Activated CD8-positive, alpha-beta T cell treated with anti-CD3 and anti-CD28 coated beads, Interleukin-2, amount 10 ng/mL, durations not matched to agents 7 days and 5 days (primary cell): ENCODE measurements around the gene IL1R1. TPM values are rescaled to one million over a fixed set of nuclear protein-coding genes. Genes with fewer than 3 reads are reported as not detected.
"Not testable (repeated sequence)": the region's sequence is repeated elsewhere in the genome, so short reads cannot be mapped to it uniquely, and the experiment has no call there.

Experiments
- ATAC-seq: fragments of 150-1000 bp; cut with Tn5 transposase; one replicate; pipeline ENCODE4 v1.10.0; 2021; ENCODE audit warnings: moderate library complexity
- CTCF ChIA-PET: fragments of 350-600 bp; sonication (Branson Sonifier 250); formaldehyde crosslinking; loops from one replicate; lab custom pipeline; 2021; ENCODE audit warnings: antibody characterized with exemption; lab: Charles Lee
- POLR2A ChIA-PET: fragments of 350-600 bp; sonication (Branson Sonifier 250); formaldehyde crosslinking; loops from one replicate; lab custom pipeline; 2021; ENCODE audit warnings: antibody characterized with exemption; lab: Charles Lee
- DNase-seq: peaks from one replicate; pipeline ENCODE4 v3.0.0-alpha.2; 2020
- H3K27ac Mint-ChIP-seq: one replicate; pipeline ENCODE4 v1.8.0; 2021; ENCODE audit warnings: mild to moderate bottlenecking, mixed read lengths
- H3K27me3 Mint-ChIP-seq: one replicate; pipeline ENCODE4 v1.8.0; 2021; ENCODE audit warnings: low read depth, mixed read lengths
- H3K36me3 Mint-ChIP-seq: one replicate; pipeline ENCODE4 v1.8.0; 2021; ENCODE audit warnings: low read depth, mixed read lengths
- H3K4me1 Mint-ChIP-seq: one replicate; pipeline ENCODE4 v1.8.0; 2021; ENCODE audit warnings: low read depth, mixed read lengths
- H3K4me3 Mint-ChIP-seq: one replicate; pipeline ENCODE4 v1.8.0; 2021; ENCODE audit warnings: mild to moderate bottlenecking, mixed read lengths
- H3K9me3 Mint-ChIP-seq: one replicate; pipeline ENCODE4 v1.8.0; 2022; ENCODE audit warnings: mixed read lengths; ENCODE audit not compliant: insufficient read depth
- total RNA-seq, 2 experiments: library from RNA; stranded (reverse); gene quantifications; one replicate each; pipeline ENCODE4 v1.2.3, GENCODE V29; 2021

IL1R1 gene
- total RNA-seq, 2 experiments from 2014 or later = not detected

GRCh38 chr2:102102636-102102948 lies 40.0 kb upstream of the IL1R1 start:
- Mint-ChIP-seq H3K27me3 (peaks cover 16% of the 10 kb centered on the region), H3K4me1 (peaks cover 16% of the 10 kb centered on the region)
- H3K9me3 Mint-ChIP-seq, CTCF ChIA-PET, POLR2A ChIA-PET, H3K36me3 Mint-ChIP-seq, DNase-seq, H3K27ac Mint-ChIP-seq, ATAC-seq, H3K4me3 Mint-ChIP-seq: not testable (repeated sequence)

- H3K27ac Mint-ChIP-seq = no peak overlapping the region
- H3K36me3 Mint-ChIP-seq = peaks cover 2% of the 10 kb centered on the region
- DNase-seq = no peak
- no peaks in the 10 kb centered on the region for H3K9me3 Mint-ChIP-seq
- CTCF ChIA-PET = interaction anchor here (1.3 kb wide), 1 partner anchor 138 kb away, joined by 11 read pairs; no protein-coding TSS in a partner anchor
- no peak overlapping the region for H3K4me3 Mint-ChIP-seq
- H3K4me1 Mint-ChIP-seq = peaks cover 16% of the 10 kb centered on the region
- no peak for ATAC-seq
- H3K27me3 Mint-ChIP-seq = peaks cover 17% of the 10 kb centered on the region
- POLR2A ChIA-PET = interaction anchor here (0.7 kb wide), 1 partner anchor 21 kb away, joined by 3 read pairs; no protein-coding TSS in a partner anchor
These were observed 39.3 kb upstream of the IL1R1 start for GRCh38 chr2:102103284-102103683.

GRCh38 chr2:102103992-102104871 lies 38.3 kb upstream of the IL1R1 start:
- H3K4me1 Mint-ChIP-seq = peaks cover 16% of the 10 kb centered on the region
- H3K36me3 Mint-ChIP-seq = peaks cover 2% of the 10 kb centered on the region
- no peaks in the 10 kb centered on the region for H3K9me3 Mint-ChIP-seq
- ChIA-PET CTCF (interaction anchor here (1.3 kb wide), 2 partner anchors 98 to 137 kb away, joined by 5 to 11 read pairs; no protein-coding TSS in a partner anchor), POLR2A (interaction anchor here (0.7 kb wide), 1 partner anchor 20 kb away, joined by 3 read pairs; no protein-coding TSS in a partner anchor)
- ATAC-seq (peak; percentile 27), DNase-seq (peak; percentile 31)
- peak overlapping the region; percentile 47 for H3K4me3 Mint-ChIP-seq
- H3K27me3 Mint-ChIP-seq = peaks cover 19% of the 10 kb centered on the region
- no peak overlapping the region for H3K27ac Mint-ChIP-seq

- Mint-ChIP-seq H3K4me1 (peaks cover 7% of the 10 kb centered on the region), H3K36me3 (peaks cover 2% of the 10 kb centered on the region), H3K27ac (no peak overlapping the region), H3K27me3 (peaks cover 19% of the 10 kb centered on the region), H3K4me3 (no peak overlapping the region), H3K9me3 (no peaks in the 10 kb centered on the region)
- ATAC-seq (no peak), DNase-seq (no peak)
- CTCF ChIA-PET = no interaction called here
- POLR2A ChIA-PET = no interaction called here
These were observed 36.4 kb upstream of the IL1R1 start for GRCh38 chr2:102106133-102106556.

GRCh38 chr2:102106813-102107740 lies 35.5 kb upstream of the IL1R1 start:
- DNase-seq, POLR2A ChIA-PET, CTCF ChIA-PET, H3K36me3 Mint-ChIP-seq, H3K4me1 Mint-ChIP-seq, ATAC-seq, H3K27ac Mint-ChIP-seq, H3K9me3 Mint-ChIP-seq, H3K4me3 Mint-ChIP-seq: not testable (repeated sequence)
- H3K27me3 Mint-ChIP-seq = peaks cover 16% of the 10 kb centered on the region

GRCh38 chr2:102107741-102108070 lies 34.8 kb upstream of the IL1R1 start:
- Mint-ChIP-seq H3K9me3 (no peaks in the 10 kb centered on the region), H3K27me3 (peaks cover 15% of the 10 kb centered on the region), H3K36me3 (peaks cover under 1% of the 10 kb centered on the region), H3K4me3 (no peak overlapping the region), H3K27ac (no peak overlapping the region), H3K4me1 (peaks cover 10% of the 10 kb centered on the region)
- CTCF ChIA-PET = interaction anchor here (1.3 kb wide), 1 partner anchor 336 kb away, joined by 3 read pairs; no protein-coding TSS in a partner anchor
- ATAC-seq (no peak), DNase-seq (no peak)
- POLR2A ChIA-PET = no interaction called here

GRCh38 chr2:102109016-102109415 lies 33.5 kb upstream of the IL1R1 start:
- DNase-seq (no peak), ATAC-seq (no peak)
- Mint-ChIP-seq H3K4me1 (peaks cover 10% of the 10 kb centered on the region), H3K36me3 (no peaks in the 10 kb centered on the region), H3K9me3 (no peaks in the 10 kb centered on the region), H3K27ac (no peak overlapping the region), H3K4me3 (no peak overlapping the region), H3K27me3 (peaks cover 11% of the 10 kb centered on the region)
- CTCF ChIA-PET = interaction anchor here (0.9 to 1.3 kb wide), 2 partner anchors 103 to 334 kb away, joined by 3 read pairs; no protein-coding TSS in a partner anchor
- POLR2A ChIA-PET = no interaction called here

- ATAC-seq = no peak
- no peak overlapping the region for H3K4me3 Mint-ChIP-seq
- POLR2A ChIA-PET = no interaction called here
- peaks cover 7% of the 10 kb centered on the region for H3K27me3 Mint-ChIP-seq
- H3K36me3 Mint-ChIP-seq = no peaks in the 10 kb centered on the region
- no peaks in the 10 kb centered on the region for H3K9me3 Mint-ChIP-seq
- CTCF ChIA-PET = no interaction called here
- H3K27ac Mint-ChIP-seq = no peak overlapping the region
- DNase-seq = no peak
- H3K4me1 Mint-ChIP-seq = peaks cover 2% of the 10 kb centered on the region
These were observed 32.4 kb upstream of the IL1R1 start for GRCh38 chr2:102110171-102110570.

GRCh38 chr2:102110596-102111334 lies 31.8 kb upstream of the IL1R1 start:
- H3K36me3 Mint-ChIP-seq = no peaks in the 10 kb centered on the region
- H3K4me3 Mint-ChIP-seq = no peak overlapping the region
- DNase-seq = no peak
- CTCF ChIA-PET = no interaction called here
- H3K4me1 Mint-ChIP-seq = peaks cover 2% of the 10 kb centered on the region
- no peak for ATAC-seq
- H3K27ac Mint-ChIP-seq = no peak overlapping the region
- peaks cover 10% of the 10 kb centered on the region for H3K27me3 Mint-ChIP-seq
- POLR2A ChIA-PET = no interaction called here
- H3K9me3 Mint-ChIP-seq = no peaks in the 10 kb centered on the region

- ChIA-PET POLR2A (no interaction called here), CTCF (no interaction called here)
- no peaks in the 10 kb centered on the region for H3K36me3 Mint-ChIP-seq
- no peak for DNase-seq
- peaks cover 7% of the 10 kb centered on the region for H3K27me3 Mint-ChIP-seq
- no peak overlapping the region for H3K27ac Mint-ChIP-seq
- H3K4me1 Mint-ChIP-seq = peaks cover 2% of the 10 kb centered on the region
- no peak overlapping the region for H3K4me3 Mint-ChIP-seq
- ATAC-seq = no peak
- H3K9me3 Mint-ChIP-seq = no peaks in the 10 kb centered on the region
These were observed 30.7 kb upstream of the IL1R1 start for GRCh38 chr2:102111823-102112222.

- Mint-ChIP-seq H3K4me1 (peaks cover 2% of the 10 kb centered on the region), H3K36me3 (no peaks in the 10 kb centered on the region), H3K27me3 (peaks cover 7% of the 10 kb centered on the region), H3K27ac (peak overlapping the region; percentile 23), H3K4me3 (no peak overlapping the region), H3K9me3 (no peaks in the 10 kb centered on the region)
- ChIA-PET CTCF (no interaction called here), POLR2A (no interaction called here)
- no peak for ATAC-seq
- no peak for DNase-seq
These were observed 30.3 kb upstream of the IL1R1 start for GRCh38 chr2:102112271-102112670.
